ENCODE measurements around the gene MELTF. TPM values are rescaled to one million over a fixed set of nuclear protein-coding genes. Genes with fewer than 3 reads are reported as not detected.

MELTF gene
- 1 to 10 TPM; 5.2 to 8.4 TPM for total RNA-seq
- 1 to 10 TPM; 4.0 to 5.9 (median 5.6) TPM for polyA plus RNA-seq (ENCODE audit: insufficient read length in 6 of 6)
- long read RNA-seq, donor 1, partial matches to known transcripts, result 20 of 30 reads
- long read RNA-seq, donor 1, other reads (novel, unspliced or antisense), result 9 of 30 reads
- long read RNA-seq, donor 2, partial matches to known transcripts, result 45 of 47 reads
- long read RNA-seq, donor 2, other reads (novel, unspliced or antisense), result 0 of 47 reads
- long read RNA-seq, donor 3, partial matches to known transcripts, result 0 of 1 reads
- long read RNA-seq, donor 3, other reads (novel, unspliced or antisense), result 0 of 1 reads
- long read RNA-seq, donor 4, partial matches to known transcripts, result 0 of 3 reads
- long read RNA-seq, donor 4, other reads (novel, unspliced or antisense), result 2 of 3 reads
- long read RNA-seq, donor 5, result 0 reads
- long read RNA-seq, donor 6, partial matches to known transcripts, result 0 of 1 reads
- long read RNA-seq, donor 6, other reads (novel, unspliced or antisense), result 0 of 1 reads
- long read RNA-seq, donor 7, result 0 reads
- long read RNA-seq, donor 8, partial matches to known transcripts, result 12 of 23 reads
- long read RNA-seq, donor 8, other reads (novel, unspliced or antisense), result 9 of 23 reads
- long read RNA-seq, donor 9, result 0 reads
- long read RNA-seq, donor 10, partial matches to known transcripts, result 0 of 4 reads
- long read RNA-seq, donor 10, other reads (novel, unspliced or antisense), result 1 of 4 reads
- long read RNA-seq, donor 11, partial matches to known transcripts, result 35 of 56 reads
- long read RNA-seq, donor 11, other reads (novel, unspliced or antisense), result 19 of 56 reads
- long read RNA-seq, donor 12, partial matches to known transcripts, result 10 of 26 reads
- long read RNA-seq, donor 12, other reads (novel, unspliced or antisense), result 16 of 26 reads

GRCh38 chr3:197029511-197030167 is at the start of gene MELTF:
TSS of gene MELTF (minus strand) at chr3:197029817. CDS start at chr3:197029702, 115 bp downstream.
- H3K9me3 ChIP-seq, result no peaks in the 10 kb centered on the region
- peak; percentile 92 for ATAC-seq
- TF ChIP-seq, protein P1, sequence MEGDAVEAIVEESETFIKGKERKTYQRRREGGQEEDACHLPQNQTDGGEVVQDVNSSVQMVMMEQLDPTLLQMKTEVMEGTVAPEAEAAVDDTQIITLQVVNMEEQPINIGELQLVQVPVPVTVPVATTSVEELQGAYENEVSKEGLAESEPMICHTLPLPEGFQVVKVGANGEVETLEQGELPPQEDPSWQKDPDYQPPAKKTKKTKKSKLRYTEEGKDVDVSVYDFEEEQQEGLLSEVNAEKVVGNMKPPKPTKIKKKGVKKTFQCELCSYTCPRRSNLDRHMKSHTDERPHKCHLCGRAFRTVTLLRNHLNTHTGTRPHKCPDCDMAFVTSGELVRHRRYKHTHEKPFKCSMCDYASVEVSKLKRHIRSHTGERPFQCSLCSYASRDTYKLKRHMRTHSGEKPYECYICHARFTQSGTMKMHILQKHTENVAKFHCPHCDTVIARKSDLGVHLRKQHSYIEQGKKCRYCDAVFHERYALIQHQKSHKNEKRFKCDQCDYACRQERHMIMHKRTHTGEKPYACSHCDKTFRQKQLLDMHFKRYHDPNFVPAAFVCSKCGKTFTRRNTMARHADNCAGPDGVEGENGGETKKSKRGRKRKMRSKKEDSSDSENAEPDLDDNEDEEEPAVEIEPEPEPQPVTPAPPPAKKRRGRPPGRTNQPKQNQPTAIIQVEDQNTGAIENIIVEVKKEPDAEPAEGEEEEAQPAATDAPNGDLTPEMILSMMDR (IDR thresholded peaks at IDR 0.05), result peak; percentile 75 to 90
- H3K36me3 ChIP-seq, result no peaks in the 10 kb centered on the region
- peaks cover 8 to 36% of the 10 kb centered on the region in 2 donors for H3K4me1 ChIP-seq
- intact Hi-C loops (cut with DNase I), result no loop called here
- peak; percentile 31 to 93 (median 62) for DNase-seq
- H3K27ac ChIP-seq, result no peak within 1 kb of the TSS
- peaks cover 0 to 37% of the 10 kb centered on the region in 2 donors for H3K27me3 ChIP-seq
- peak within 1 kb of the TSS; percentile 37 to 59 for H3K4me3 ChIP-seq

GRCh38 chr3:197076415-197076814 is 46.8 kb upstream of the MELTF start:
- intact Hi-C loops (cut with DNase I), result no loop called here
- TF ChIP-seq, protein P1 (IDR thresholded peaks at IDR 0.05), result no peak

DNA sequence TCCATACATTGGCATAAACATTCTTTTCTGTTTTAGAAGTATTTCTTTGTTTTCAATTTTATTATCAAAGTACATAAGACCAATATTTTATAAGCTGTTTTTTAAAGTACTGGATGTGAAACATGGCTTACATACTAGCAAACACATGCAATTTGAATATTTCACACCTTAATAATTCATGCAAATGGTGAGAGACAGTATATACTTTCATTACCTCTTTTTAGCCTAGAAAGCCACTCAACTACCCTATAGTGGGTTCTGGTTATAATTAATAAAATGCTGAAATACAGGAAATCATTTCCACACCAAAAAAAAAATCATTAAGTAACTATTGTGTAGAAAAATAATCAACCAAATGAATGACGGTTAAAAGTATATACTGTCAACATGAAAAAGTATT is 38.5 kb upstream of the MELTF start:
- H3K27ac ChIP-seq, result no peak overlapping the region
- no peaks in the 10 kb centered on the region for H3K4me1 ChIP-seq
- no peak for DNase-seq
- no peak for ATAC-seq
- TF ChIP-seq, protein P1 (IDR thresholded peaks at IDR 0.05), result no peak
- H3K36me3 ChIP-seq, result peaks cover 0 to 26% of the 10 kb centered on the region in 2 donors
- H3K27me3 ChIP-seq, result no peaks in the 10 kb centered on the region
- no peaks in the 10 kb centered on the region for H3K9me3 ChIP-seq
- H3K4me3 ChIP-seq, result no peak overlapping the region
- intact Hi-C loops (cut with DNase I), result no loop called here

More at GRCh38 chr3:197076415-197076814, 46.8 kb upstream of the MELTF start:
- Histone ChIP-seq H3K36me3 (peaks cover 0 to 5% of the 10 kb centered on the region in 2 donors), H3K27me3 (no peaks in the 10 kb centered on the region), H3K9me3 (no peaks in the 10 kb centered on the region), H3K4me1 (no peaks in the 10 kb centered on the region), H3K27ac (no peak overlapping the region), H3K4me3 (no peak overlapping the region)
- ATAC-seq (no peak), DNase-seq (no peak)

DNA sequence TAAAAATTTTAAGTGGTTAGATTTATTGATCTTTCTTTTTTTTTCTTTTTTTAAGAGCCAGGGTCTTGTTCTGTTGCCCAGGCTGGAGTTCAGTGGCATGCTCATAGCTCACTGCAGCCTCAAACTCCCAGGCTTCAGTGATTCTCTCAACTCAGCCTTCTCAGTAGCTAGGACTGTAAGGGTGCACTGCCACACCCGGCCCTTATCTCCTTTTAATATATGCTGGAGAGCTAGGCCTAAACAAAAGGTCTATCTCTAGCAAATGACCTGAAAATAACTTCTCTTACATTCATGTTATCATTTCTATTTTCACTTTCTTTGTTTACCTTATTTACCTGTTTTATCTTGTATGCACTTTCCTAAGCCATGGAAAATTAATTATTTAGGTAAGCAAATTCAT is 35.2 kb upstream of the MELTF start:
- TF ChIP-seq, protein P1 (IDR thresholded peaks at IDR 0.05), result no peak
- peaks cover 0 to 41% of the 10 kb centered on the region in 2 donors for H3K36me3 ChIP-seq
- no peak overlapping the region for H3K4me3 ChIP-seq
- no peaks in the 10 kb centered on the region for H3K27me3 ChIP-seq
- H3K4me1 ChIP-seq, result no peaks in the 10 kb centered on the region
- DNase-seq (no peak), ATAC-seq (no peak)
- no peaks in the 10 kb centered on the region for H3K9me3 ChIP-seq
- no peak overlapping the region for H3K27ac ChIP-seq
- intact Hi-C loops (cut with DNase I), result no loop called here
